C4-2B (cell line): ENCODE data around the gene TPI1.

ENCODE experiments used
- ZFX ChIP-seq: fragments of 450-650 bp; IDR thresholded peaks from 2 replicates; pipeline ENCODE4 v1.6.1; 2017
- TF ChIP-seq, protein P1 (sequence below): fragments of 450-650 bp; conservative IDR thresholded peaks from 2 replicates; pipeline ENCODE4 v1.5.1; 2017; ENCODE audit warnings: mild to moderate bottlenecking

DNA sequence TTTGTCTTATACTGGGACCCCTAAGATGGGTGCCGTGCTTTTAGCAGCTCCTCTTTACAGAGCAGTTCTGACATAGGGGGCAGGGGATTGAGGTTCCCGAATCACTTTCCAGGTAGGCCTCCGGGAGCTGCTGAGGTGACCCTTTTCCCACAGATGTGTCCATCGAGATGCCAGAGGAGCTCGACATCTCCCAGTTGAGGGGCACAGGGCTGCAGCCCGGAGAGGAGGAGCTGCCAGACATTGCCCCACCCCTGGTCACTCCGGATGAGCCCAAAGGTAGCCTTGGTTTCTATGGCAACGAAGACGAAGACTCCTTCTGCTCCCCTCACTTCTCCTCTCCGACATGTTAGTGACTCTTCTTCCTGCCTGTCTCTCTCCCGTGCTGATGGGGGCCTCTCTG, 4.3 kb upstream of the TPI1 start:
- TF ChIP-seq, protein P1, sequence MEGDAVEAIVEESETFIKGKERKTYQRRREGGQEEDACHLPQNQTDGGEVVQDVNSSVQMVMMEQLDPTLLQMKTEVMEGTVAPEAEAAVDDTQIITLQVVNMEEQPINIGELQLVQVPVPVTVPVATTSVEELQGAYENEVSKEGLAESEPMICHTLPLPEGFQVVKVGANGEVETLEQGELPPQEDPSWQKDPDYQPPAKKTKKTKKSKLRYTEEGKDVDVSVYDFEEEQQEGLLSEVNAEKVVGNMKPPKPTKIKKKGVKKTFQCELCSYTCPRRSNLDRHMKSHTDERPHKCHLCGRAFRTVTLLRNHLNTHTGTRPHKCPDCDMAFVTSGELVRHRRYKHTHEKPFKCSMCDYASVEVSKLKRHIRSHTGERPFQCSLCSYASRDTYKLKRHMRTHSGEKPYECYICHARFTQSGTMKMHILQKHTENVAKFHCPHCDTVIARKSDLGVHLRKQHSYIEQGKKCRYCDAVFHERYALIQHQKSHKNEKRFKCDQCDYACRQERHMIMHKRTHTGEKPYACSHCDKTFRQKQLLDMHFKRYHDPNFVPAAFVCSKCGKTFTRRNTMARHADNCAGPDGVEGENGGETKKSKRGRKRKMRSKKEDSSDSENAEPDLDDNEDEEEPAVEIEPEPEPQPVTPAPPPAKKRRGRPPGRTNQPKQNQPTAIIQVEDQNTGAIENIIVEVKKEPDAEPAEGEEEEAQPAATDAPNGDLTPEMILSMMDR: no peak
- TF ChIP-seq ZFX: no peak
